Activated T-helper 1 cell treated with Interleukin-2 at 50 U/mL for 16 hours (primary cell): ENCODE data around the gene GPR31.
"Not testable (repeated sequence)": the region's sequence is repeated elsewhere in the genome, so short reads cannot be mapped to it uniquely, and the experiment has no call there.

Experiments
- DNase-seq: peaks from one replicate; pipeline ENCODE4 v3.0.0-alpha.2; 2020; ENCODE audit warnings: low read depth

Gene GPR31

GRCh38 chr6:167157863-167158262 is at the start of gene GPR31:
GPR31 (minus strand) TSS chr6:167157980; CDS start chr6:167157831, 149 bp downstream.
- no peak for DNase-seq

GRCh38 chr6:167207527-167207926 is 49.7 kb upstream of the GPR31 start:
- no peak for DNase-seq

- not testable (repeated sequence) for DNase-seq
Observed at GRCh38 chr6:167205316-167205715, 47.5 kb upstream of the GPR31 start.

GRCh38 chr6:167204059-167204348 is 46.2 kb upstream of the GPR31 start:
- DNase-seq = not testable (repeated sequence)

- DNase-seq = not testable (repeated sequence)
Observed at GRCh38 chr6:167203261-167204058, 45.7 kb upstream of the GPR31 start.

GRCh38 chr6:167202613-167203012 is 44.8 kb upstream of the GPR31 start:
- not testable (repeated sequence) for DNase-seq

- DNase-seq = no peak
Observed at GRCh38 chr6:167200806-167201205, 43.0 kb upstream of the GPR31 start.

- not testable (repeated sequence) for DNase-seq
Observed at GRCh38 chr6:167195941-167196610, 38.3 kb upstream of the GPR31 start.

GRCh38 chr6:167193515-167194125 is 35.8 kb upstream of the GPR31 start:
- DNase-seq = not testable (repeated sequence)

GRCh38 chr6:167191043-167191583 is 33.3 kb upstream of the GPR31 start:
- not testable (repeated sequence) for DNase-seq

- not testable (repeated sequence) for DNase-seq
Observed at GRCh38 chr6:167187275-167187674, 29.5 kb upstream of the GPR31 start.

- not testable (repeated sequence) for DNase-seq
Observed at GRCh38 chr6:167185101-167185500, 27.3 kb upstream of the GPR31 start.

GRCh38 chr6:167182913-167183314 is 25.1 kb upstream of the GPR31 start:
- DNase-seq = not testable (repeated sequence)

GRCh38 chr6:167181351-167181750 is 23.6 kb upstream of the GPR31 start:
- DNase-seq = not testable (repeated sequence)

GRCh38 chr6:167180086-167180485 is 22.3 kb upstream of the GPR31 start:
- DNase-seq = not testable (repeated sequence)

GRCh38 chr6:167178896-167179655 is 21.3 kb upstream of the GPR31 start:
- not testable (repeated sequence) for DNase-seq

GRCh38 chr6:167177271-167177670 is 19.5 kb upstream of the GPR31 start:
- not testable (repeated sequence) for DNase-seq

- DNase-seq = not testable (repeated sequence)
Observed at GRCh38 chr6:167172011-167172410, 14.2 kb upstream of the GPR31 start.

GRCh38 chr6:167171300-167171699 is 13.5 kb upstream of the GPR31 start:
- not testable (repeated sequence) for DNase-seq

GRCh38 chr6:167169867-167170266 is 12.1 kb upstream of the GPR31 start:
- DNase-seq = not testable (repeated sequence)

GRCh38 chr6:167168296-167168695 is 10.5 kb upstream of the GPR31 start:
- not testable (repeated sequence) for DNase-seq

GRCh38 chr6:167167699-167168098 is 9.9 kb upstream of the GPR31 start:
- DNase-seq = not testable (repeated sequence)
